Chondrocyte (in vitro differentiated cells): ENCODE results near the gene ATXN1L. TPM values are rescaled to one million over a fixed set of nuclear protein-coding genes. Genes with fewer than 3 reads are reported as not detected.
A peak's percentile ranks its signal among the peaks of the same experiment; 100 is the strongest.

Experiments
- DNase-seq: peaks from one replicate; pipeline ENCODE4 v3.0.0; 2021; ENCODE audit warnings: mixed read lengths, low spot score
- H3K27ac Mint-ChIP-seq: one replicate; pipeline ENCODE4 v1.8.0; 2021; ENCODE audit warnings: mild to moderate bottlenecking, moderate library complexity, mixed read lengths; ENCODE audit not compliant: unreplicated experiment
- H3K27me3 Mint-ChIP-seq: 2 replicates; pipeline ENCODE4 v1.8.0; 2021; ENCODE audit warnings: low read depth, mixed read lengths
- H3K36me3 Mint-ChIP-seq: 2 replicates; pipeline ENCODE4 v1.8.0; 2021; ENCODE audit warnings: low read depth, mixed read lengths
- H3K4me1 Mint-ChIP-seq: 2 replicates; pipeline ENCODE4 v1.8.0; 2021; ENCODE audit warnings: low read depth, mild to moderate bottlenecking, mixed read lengths
- H3K4me3 Mint-ChIP-seq: one replicate; pipeline ENCODE4 v1.8.0; 2021; ENCODE audit warnings: mild to moderate bottlenecking, moderate library complexity, mixed read lengths; ENCODE audit not compliant: unreplicated experiment
- H3K9me3 Mint-ChIP-seq: 2 replicates; pipeline ENCODE4 v1.8.0; 2021; ENCODE audit warnings: low read depth, mixed read lengths
- total RNA-seq: library from RNA; stranded (reverse); gene quantifications from 3 replicates; pipeline ENCODE4 v1.2.1, GENCODE V29; 2021
- TF ChIP-seq, protein P1 (sequence below): fragments of 200-600 bp; sonication (generic); IDR thresholded peaks from 2 replicates; pipeline ENCODE4 v1.5.0; 2021; ENCODE audit warnings: antibody characterized with exemption, mild to moderate bottlenecking, moderate library complexity

The ATXN1L gene
- total RNA-seq, 1 donor from 2014 or later, result 29.4 TPM

DNA sequence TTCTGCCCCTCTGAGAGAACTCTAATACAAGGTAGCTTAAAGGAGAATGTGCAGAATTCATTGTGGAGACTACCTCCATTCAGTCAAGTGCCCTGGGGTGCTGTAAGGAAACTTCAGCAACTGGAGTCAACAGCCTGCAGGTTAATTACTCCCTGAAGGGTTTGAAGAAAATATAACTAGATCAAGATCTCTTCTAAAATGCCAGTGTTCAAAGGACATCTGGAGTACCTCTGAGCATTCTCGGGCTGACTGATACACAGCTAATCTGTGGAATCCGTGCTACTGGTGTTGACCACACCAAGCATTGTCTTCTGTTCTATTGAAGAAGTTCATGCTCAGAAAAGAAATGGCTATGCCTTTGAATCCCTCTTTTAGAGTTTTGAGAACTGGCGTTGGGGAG, 11.5 kb upstream of the ATXN1L start:
- Mint-ChIP-seq H3K27ac (no peak overlapping the region), H3K27me3 (no peaks in the 10 kb centered on the region), H3K4me1 (no peaks in the 10 kb centered on the region), H3K4me3 (no peak overlapping the region), H3K36me3 (no peaks in the 10 kb centered on the region), H3K9me3 (no peaks in the 10 kb centered on the region)
- DNase-seq, result no peak
- TF ChIP-seq, protein P1, sequence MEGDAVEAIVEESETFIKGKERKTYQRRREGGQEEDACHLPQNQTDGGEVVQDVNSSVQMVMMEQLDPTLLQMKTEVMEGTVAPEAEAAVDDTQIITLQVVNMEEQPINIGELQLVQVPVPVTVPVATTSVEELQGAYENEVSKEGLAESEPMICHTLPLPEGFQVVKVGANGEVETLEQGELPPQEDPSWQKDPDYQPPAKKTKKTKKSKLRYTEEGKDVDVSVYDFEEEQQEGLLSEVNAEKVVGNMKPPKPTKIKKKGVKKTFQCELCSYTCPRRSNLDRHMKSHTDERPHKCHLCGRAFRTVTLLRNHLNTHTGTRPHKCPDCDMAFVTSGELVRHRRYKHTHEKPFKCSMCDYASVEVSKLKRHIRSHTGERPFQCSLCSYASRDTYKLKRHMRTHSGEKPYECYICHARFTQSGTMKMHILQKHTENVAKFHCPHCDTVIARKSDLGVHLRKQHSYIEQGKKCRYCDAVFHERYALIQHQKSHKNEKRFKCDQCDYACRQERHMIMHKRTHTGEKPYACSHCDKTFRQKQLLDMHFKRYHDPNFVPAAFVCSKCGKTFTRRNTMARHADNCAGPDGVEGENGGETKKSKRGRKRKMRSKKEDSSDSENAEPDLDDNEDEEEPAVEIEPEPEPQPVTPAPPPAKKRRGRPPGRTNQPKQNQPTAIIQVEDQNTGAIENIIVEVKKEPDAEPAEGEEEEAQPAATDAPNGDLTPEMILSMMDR, result no peak

DNA sequence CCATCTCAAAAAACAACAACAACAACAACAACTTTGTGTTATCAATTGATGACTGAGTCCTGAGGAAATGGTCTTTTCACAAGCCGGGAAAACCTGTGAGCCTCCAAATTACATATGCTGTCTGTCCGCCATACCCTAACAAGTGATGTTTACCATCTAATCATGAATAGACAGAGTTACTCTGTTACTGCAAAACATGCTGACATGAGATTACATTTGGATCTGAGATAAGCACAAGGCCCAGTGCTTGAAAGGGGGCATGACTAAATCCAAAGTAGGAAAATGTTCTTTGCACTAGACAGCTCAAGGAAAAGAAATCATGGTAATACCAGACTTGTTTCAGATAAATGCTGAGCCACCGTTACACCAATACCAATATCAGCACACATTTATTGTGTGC, 8.6 kb upstream of the ATXN1L start:
- Mint-ChIP-seq H3K27ac (no peak overlapping the region), H3K27me3 (no peaks in the 10 kb centered on the region), H3K4me3 (no peak overlapping the region), H3K9me3 (no peaks in the 10 kb centered on the region), H3K4me1 (no peaks in the 10 kb centered on the region), H3K36me3 (no peaks in the 10 kb centered on the region)
- TF ChIP-seq, protein P1, result no peak
- no peak for DNase-seq

DNA sequence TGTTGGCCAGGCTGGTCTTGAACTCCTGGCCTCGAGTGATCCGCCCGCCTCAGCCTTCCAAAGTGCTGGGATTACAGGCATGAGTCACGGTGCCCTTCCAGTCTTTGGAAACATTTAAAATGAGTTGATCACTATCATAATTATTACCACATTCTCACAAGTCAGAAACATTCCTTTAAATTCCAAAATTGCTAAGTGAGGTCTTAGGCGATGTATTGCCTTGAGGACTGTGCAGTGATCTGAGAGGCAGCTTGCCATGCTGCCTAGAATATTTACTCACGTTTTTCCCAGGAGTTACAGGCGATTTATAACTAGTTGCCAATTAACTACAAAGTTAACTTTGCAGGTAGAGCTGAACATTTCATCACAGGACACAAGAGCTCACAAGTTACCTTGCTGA, 5.7 kb upstream of the ATXN1L start:
- no peak overlapping the region for H3K27ac Mint-ChIP-seq
- DNase-seq, result no peak
- H3K4me1 Mint-ChIP-seq, result peaks cover 2% of the 10 kb centered on the region
- TF ChIP-seq, protein P1, result no peak
- H3K9me3 Mint-ChIP-seq, result no peaks in the 10 kb centered on the region
- no peaks in the 10 kb centered on the region for H3K36me3 Mint-ChIP-seq
- H3K27me3 Mint-ChIP-seq, result no peaks in the 10 kb centered on the region
- no peak overlapping the region for H3K4me3 Mint-ChIP-seq

DNA sequence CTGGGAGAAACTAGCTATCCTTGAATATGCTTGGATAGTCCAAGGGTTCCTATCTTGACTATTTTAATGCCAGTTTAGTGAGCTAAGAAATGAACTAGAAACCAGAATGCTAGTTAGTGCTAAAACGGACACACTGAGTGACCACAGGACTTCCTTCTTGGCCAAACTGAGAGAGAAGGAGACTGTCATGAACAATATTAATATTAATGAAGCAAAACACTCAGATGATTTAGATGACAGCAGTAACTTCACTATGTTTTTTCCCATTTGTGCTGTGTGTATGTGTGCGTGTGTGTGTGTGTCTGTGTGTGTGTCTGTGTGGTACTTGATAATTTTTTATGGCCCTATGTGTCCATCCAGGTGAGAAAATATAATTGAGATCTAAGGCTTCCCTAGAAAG, 2.2 kb upstream of the ATXN1L start:
- Mint-ChIP-seq H3K4me1 (peaks cover 31% of the 10 kb centered on the region), H3K9me3 (no peaks in the 10 kb centered on the region), H3K4me3 (no peak overlapping the region), H3K27me3 (no peaks in the 10 kb centered on the region), H3K27ac (no peak overlapping the region), H3K36me3 (peaks cover 6% of the 10 kb centered on the region)
- TF ChIP-seq, protein P1, result no peak
- DNase-seq, result no peak

DNA sequence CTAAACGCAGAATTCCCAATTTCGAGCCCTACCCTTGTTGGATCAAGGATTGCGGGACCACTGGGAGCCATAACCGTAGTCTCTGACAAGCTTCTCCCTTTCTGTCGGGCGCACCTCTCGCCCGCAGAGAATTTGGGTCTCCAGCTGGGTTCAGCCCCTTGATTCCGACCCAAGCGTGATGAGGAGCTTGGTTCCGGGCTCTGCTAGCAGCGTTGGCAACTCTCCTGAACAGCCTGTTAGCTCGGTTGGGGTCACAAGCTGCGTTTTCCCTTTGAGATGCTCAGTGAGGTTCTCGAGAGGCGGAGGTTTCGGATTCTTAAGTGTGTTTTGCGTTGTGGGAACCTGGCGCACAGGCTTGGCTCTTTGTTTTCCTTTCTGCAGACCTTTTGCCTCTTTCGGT, 655 bp downstream of the ATXN1L start:
- peak overlapping the region; percentile 91 for H3K4me3 Mint-ChIP-seq
- TF ChIP-seq, protein P1, result no peak
- H3K36me3 Mint-ChIP-seq, result peaks cover 19% of the 10 kb centered on the region
- no peaks in the 10 kb centered on the region for H3K9me3 Mint-ChIP-seq
- H3K27ac Mint-ChIP-seq, result peak overlapping the region; percentile 88
- H3K27me3 Mint-ChIP-seq, result no peaks in the 10 kb centered on the region
- H3K4me1 Mint-ChIP-seq, result peaks cover 32% of the 10 kb centered on the region
- DNase-seq, result no peak
